Measurements from ENCODE around the gene ECE1.
A peak's percentile ranks its signal among the peaks of the same experiment; 100 is the strongest.
"Not testable (repeated sequence)": the region's sequence is repeated elsewhere in the genome, so short reads cannot be mapped to it uniquely, and the experiment has no call there.

The ECE1 gene

DNA sequence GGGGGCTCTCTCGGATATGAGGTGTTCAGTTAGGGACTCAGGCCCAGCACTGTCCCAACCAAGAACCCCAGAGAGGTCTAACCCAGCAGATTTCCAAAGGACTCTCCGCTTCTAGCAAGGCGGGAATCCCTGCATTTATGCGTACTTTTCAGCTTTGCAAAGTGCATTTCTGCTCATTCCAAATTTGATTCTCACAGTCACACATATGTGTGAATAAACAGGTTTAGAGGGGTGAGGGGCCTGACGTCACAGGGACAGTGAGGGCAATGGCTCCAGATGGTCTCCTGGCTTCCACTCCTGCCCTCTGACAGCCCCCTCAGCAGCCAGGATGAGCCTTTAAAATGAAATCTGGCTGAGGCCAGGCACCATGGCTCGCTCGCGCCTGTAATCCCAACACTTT, 921 bp upstream of the ECE1 start:
- TF ChIP-seq, protein P1, sequence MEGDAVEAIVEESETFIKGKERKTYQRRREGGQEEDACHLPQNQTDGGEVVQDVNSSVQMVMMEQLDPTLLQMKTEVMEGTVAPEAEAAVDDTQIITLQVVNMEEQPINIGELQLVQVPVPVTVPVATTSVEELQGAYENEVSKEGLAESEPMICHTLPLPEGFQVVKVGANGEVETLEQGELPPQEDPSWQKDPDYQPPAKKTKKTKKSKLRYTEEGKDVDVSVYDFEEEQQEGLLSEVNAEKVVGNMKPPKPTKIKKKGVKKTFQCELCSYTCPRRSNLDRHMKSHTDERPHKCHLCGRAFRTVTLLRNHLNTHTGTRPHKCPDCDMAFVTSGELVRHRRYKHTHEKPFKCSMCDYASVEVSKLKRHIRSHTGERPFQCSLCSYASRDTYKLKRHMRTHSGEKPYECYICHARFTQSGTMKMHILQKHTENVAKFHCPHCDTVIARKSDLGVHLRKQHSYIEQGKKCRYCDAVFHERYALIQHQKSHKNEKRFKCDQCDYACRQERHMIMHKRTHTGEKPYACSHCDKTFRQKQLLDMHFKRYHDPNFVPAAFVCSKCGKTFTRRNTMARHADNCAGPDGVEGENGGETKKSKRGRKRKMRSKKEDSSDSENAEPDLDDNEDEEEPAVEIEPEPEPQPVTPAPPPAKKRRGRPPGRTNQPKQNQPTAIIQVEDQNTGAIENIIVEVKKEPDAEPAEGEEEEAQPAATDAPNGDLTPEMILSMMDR (IDR thresholded peaks at IDR 0.05; ENCODE audit: low read depth, low read length, missing control alignments): no peak
- no peak for DNase-seq (ENCODE audit: extremely low read depth, low read depth)
- peak overlapping the region; percentile 58 for H3K4me3 ChIP-seq (replicated peaks; ENCODE audit: low read depth, low read length)

DNA sequence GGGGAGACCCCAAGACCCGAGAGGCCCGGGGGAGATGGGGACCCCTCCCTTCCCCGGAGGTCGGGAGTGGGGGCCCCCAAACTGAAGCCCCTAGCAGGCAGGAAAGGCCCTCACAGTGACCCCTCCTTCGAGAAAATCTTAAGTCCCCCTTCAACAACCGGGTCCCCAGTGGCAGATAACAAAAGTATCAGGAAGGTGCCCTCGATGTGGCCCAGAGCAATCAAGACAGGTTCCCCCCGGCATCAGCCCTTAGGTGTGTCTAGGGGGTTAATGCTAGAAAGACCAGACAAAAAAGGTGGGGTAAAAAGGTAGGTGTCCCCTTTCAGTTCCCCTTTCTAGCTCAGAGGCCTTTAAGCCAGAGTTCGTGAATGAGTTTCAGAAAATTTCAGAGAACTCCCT, 282 bp upstream of the ECE1 start:
- TF ChIP-seq, protein P1 (IDR thresholded peaks at IDR 0.05; ENCODE audit: low read depth, low read length, missing control alignments): no peak
- peak overlapping the region; percentile 58 for H3K4me3 ChIP-seq (replicated peaks; ENCODE audit: low read depth, low read length)

GRCh38 chr1:21289127-21289526, 1.1 kb downstream of the ECE1 start:
- DNase-seq (ENCODE audit: extremely low read depth, low read depth): no peak
- TF ChIP-seq, protein P1 (IDR thresholded peaks at IDR 0.05; ENCODE audit: low read depth, low read length, missing control alignments): no peak
- peak overlapping the region; percentile 58 for H3K4me3 ChIP-seq (replicated peaks; ENCODE audit: low read depth, low read length)

More for the DNA sequence above, 282 bp upstream of the ECE1 start:
- no peak for DNase-seq (ENCODE audit: extremely low read depth, low read depth)

DNA sequence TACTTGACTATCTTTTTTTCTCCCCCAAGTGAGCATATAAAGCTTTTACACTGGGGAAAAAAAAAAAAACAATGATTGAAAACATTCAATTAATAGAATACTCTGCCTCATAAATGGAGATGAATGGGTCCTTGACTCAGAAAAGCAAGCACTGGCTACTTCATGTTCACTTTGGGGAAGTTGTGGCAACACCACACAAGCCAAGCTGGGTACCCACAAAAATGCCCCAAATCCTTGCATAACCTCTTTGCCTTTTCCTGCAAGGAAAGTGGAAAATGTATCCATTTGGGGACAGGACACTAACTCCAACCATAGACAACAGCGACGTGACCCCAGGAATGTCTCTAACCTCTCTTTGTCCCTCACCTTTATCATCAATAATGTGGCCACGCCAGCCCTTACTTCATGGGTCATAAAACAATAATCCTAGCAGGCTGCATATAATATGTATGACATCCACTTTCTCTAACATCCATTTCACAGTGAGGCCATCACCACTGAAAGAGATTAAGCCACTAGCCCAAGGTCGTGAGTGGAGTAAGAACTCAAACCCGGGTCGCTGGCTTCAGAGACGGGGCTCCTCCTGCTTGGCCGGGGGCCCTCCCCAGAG, 2.3 kb downstream of the ECE1 start:
- no peak for DNase-seq (ENCODE audit: extremely low read depth, low read depth)

GRCh38 chr1:21285386-21285785, 4.9 kb downstream of the ECE1 start:
- not testable (repeated sequence) for H3K4me3 ChIP-seq (replicated peaks; ENCODE audit: low read depth, low read length); DNase-seq (ENCODE audit: extremely low read depth, low read depth)

More for the DNA sequence above, 2.3 kb downstream of the ECE1 start:
- TF ChIP-seq, protein P1 (IDR thresholded peaks at IDR 0.05; ENCODE audit: low read depth, low read length, missing control alignments): no peak
- no peak overlapping the region for H3K4me3 ChIP-seq (replicated peaks; ENCODE audit: low read depth, low read length)

- DNase-seq (ENCODE audit: extremely low read depth, low read depth): no peak
- no peak overlapping the region for H3K4me3 ChIP-seq (replicated peaks; ENCODE audit: low read depth, low read length)
- TF ChIP-seq, protein P1 (IDR thresholded peaks at IDR 0.05; ENCODE audit: low read depth, low read length, missing control alignments): no peak
These were observed 5.2 kb downstream of the ECE1 start for GRCh38 chr1:21285055-21285372.

DNA sequence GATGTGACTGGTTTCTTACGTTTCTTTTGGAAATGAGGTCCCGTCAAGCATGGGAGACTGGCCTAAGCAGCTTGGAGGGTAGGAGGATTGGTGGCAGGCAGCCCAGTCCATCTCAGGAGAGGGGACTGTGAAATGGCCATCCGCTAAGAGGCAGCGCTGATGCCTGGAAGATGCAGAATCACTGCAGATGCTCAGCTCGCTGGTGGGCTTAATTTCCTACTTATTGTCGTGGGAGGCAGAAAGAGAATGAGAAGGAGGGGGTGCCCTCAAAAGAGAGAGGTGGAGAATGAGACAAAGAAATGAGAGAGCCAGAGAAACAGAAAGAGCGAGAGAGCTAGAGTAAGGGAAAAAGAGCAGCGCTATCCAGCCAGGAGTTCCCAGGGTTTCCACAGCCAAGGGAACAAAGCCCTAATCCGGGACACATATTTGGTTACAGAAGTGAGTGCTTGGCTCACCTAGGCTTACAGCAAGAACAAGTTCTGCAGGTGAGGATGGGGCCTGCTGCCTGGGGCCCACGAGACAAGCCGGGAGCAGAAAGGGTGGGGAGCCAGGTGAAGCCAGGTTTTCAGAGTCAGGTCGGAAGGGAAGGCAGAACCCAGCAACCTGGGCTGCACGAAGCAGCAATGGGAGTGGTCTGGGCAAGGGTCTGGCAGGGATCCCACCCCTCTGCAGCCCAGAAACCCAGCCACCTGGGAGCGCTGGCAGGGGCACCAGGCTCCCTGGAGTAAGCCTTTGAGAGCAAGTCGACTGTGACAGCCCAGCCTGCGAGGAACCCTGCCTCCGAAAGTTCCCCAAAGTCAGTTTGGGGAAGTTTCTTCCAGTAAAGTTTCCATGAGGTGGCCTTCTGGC, 5.8 kb downstream of the ECE1 start:
- no peak for DNase-seq (ENCODE audit: extremely low read depth, low read depth)
- H3K4me3 ChIP-seq (replicated peaks; ENCODE audit: low read depth, low read length): no peak overlapping the region
- TF ChIP-seq, protein P1 (IDR thresholded peaks at IDR 0.05; ENCODE audit: low read depth, low read length, missing control alignments): no peak

Data from HFF-Myc (cell line).